ENCODE data around the gene ZYG11A. TPM values are rescaled to one million over a fixed set of nuclear protein-coding genes. Genes with fewer than 3 reads are reported as not detected.

The ZYG11A gene
- total and polyA plus RNA-seq, 2 of the 8 experiments (the other 6 are each of a cell fraction or from before 2014, with no cell fraction given) = 0.89 to 2.6 TPM

DNA sequence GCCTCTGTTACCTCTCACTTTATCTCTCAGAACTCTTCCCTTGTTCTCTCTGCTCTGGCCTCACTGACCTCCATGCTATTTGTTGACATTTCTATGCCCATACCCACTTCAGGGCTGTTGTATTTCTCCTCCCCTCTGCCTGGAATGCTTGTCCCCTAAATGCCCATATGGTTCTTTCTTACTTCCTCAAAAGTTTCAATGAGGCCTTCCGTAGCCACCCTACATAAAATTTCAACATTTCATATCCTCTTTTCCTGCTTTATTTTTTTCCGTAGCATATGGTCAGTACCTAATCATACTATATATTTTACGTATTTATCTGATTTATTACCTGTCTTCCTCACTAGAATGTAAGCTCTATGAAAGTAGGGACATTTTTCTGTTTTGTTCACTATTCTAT, 47.1 kb upstream of the ZYG11A start:
- Histone ChIP-seq H3K27me3 (replicated peaks in 1 of 4; ENCODE audit: control insufficient read depth in 3 of 4, extremely low read depth in 1 of 4, insufficient read depth in 3 of 4, low read length in 3 of 4) (no peaks in the 10 kb centered on the region), H4K91ac (replicated peaks; ENCODE audit: insufficient read length, low read length) (no peak overlapping the region), H3K14ac (ENCODE audit: insufficient read length) (no peak overlapping the region), H3K36me3 (ENCODE audit: control insufficient read depth in 2 of 4, insufficient read depth in 4 of 4, low read length in 3 of 4) (peaks cover 0 to 7% (median 0%) of the 10 kb centered on the region in 4 experiments; a peak in 3 of 8 replicates), H3K4ac (replicated peaks; ENCODE audit: insufficient read length, low read depth, low read length) (no peak overlapping the region), H3K9me3 (ENCODE audit: insufficient read depth in 2 of 2, low read depth in 1 of 2, low read length in 1 of 2) (no peaks in the 10 kb centered on the region), H3K79me1 (ENCODE audit: low read depth, low read length) (no peaks in the 10 kb centered on the region), H2BK12ac (ENCODE audit: low read depth, low read length) (no peak overlapping the region), H2AK5ac (ENCODE audit: low read depth, low read length) (no peak overlapping the region), H3K4me2 (ENCODE audit: insufficient read depth in 1 of 2, low read depth in 2 of 2, low read length in 2 of 2) (no peak overlapping the region), H3K9ac (replicated peaks in 1 of 4; ENCODE audit: extremely low read depth in 1 of 4, low read depth in 3 of 4, low read length in 3 of 4) (no peak overlapping the region), H4K5ac (ENCODE audit: insufficient read length, low read depth, low read length) (no peak overlapping the region), H3K4me3 (ENCODE audit: extremely low read depth in 1 of 4, insufficient read depth in 2 of 4, low read depth in 3 of 4, low read length in 4 of 4) (no peak overlapping the region), H4K20me1 (replicated peaks in 1 of 2; ENCODE audit: control insufficient read depth in 1 of 2, insufficient read depth in 2 of 2, low read length in 2 of 2) (no peaks in the 10 kb centered on the region), H3K56ac (replicated peaks; ENCODE audit: insufficient read length, low read depth, low read length) (no peak overlapping the region), H3K4me1 (replicated peaks in 1 of 4; ENCODE audit: control insufficient read depth in 3 of 4, insufficient read depth in 4 of 4, low read length in 3 of 4) (no peaks in the 10 kb centered on the region), H3K79me2 (ENCODE audit: control insufficient read depth in 1 of 2, insufficient read depth in 2 of 2, low read length in 2 of 2) (no peaks in the 10 kb centered on the region), H3K23me2 (ENCODE audit: low read depth, low read length) (no peaks in the 10 kb centered on the region), H2BK15ac (ENCODE audit: low read length) (no peak overlapping the region), H3K23ac (ENCODE audit: insufficient read length) (no peak overlapping the region), H2BK120ac (replicated peaks; ENCODE audit: low read depth, low read length) (no peak overlapping the region), H4K8ac (ENCODE audit: extremely low read depth, insufficient read depth, low read length) (no peak overlapping the region), H2BK20ac (ENCODE audit: low read length) (no peak overlapping the region), H3K18ac (ENCODE audit: extremely low read depth, low read length) (no peak overlapping the region), H2BK5ac (ENCODE audit: low read depth, low read length) (no peak overlapping the region), H3K27ac (ENCODE audit: low read depth, low read length) (no peak overlapping the region), H2AFZ (ENCODE audit: low read length) (no peak overlapping the region)
- WGBS, 2 experiments (ENCODE audit: extremely low coverage in 1 of 2, insufficient coverage in 1 of 2, insufficient read length in 1 of 2, insufficient replicate concordance in 2 of 2, low coverage in 1 of 2, low lambda C conversion rate in 2 of 2, missing lambda C conversion rate in 1 of 2) = 93% methylated on average over 3 of the region's 3 CpGs; no CpG with 5 or more reads in 1 of the 2 experiments
- ChIA-PET POLR2A (ENCODE audit: partially characterized antibody) (no interaction called here), CTCF (ENCODE audit: partially characterized antibody) (interaction anchor here (0.7 kb wide), 1 partner anchor 109 kb away, joined by 3 read pairs; no protein-coding TSS in a partner anchor)
- DNase-seq (ENCODE audit: low read depth in 1 of 2, low spot score in 2 of 2) (no peak), FAIRE-seq (no peak)
- no peak for TF ChIP-seq GTF2F1 (IDR thresholded peaks at IDR 0.05; ENCODE audit: borderline replicate concordance, low read depth, low read length)
- TF ChIP-seq TAF7 (optimal IDR thresholded peaks at IDR 0.05; ENCODE audit: borderline replicate concordance, low read depth, low read length) = no peak
- TF ChIP-seq HDAC6 (IDR thresholded peaks at IDR 0.05; ENCODE audit: low read depth, low read length) = no peak
